Measurements from ENCODE around the gene SOX8.
"Not testable (repeated sequence)": the region's sequence is repeated elsewhere in the genome, so short reads cannot be mapped to it uniquely, and the experiment has no call there.

The SOX8 gene

GRCh38 chr16:1025183-1025809 lies 43.7 kb downstream of the SOX8 start:
- DNase-seq (ENCODE audit: low read depth in 2 of 2): not testable (repeated sequence)

- no peak for DNase-seq (ENCODE audit: low read depth in 2 of 2)
Measured at GRCh38 chr16:1026057-1026783, 44.6 kb downstream of the SOX8 start.

DNA sequence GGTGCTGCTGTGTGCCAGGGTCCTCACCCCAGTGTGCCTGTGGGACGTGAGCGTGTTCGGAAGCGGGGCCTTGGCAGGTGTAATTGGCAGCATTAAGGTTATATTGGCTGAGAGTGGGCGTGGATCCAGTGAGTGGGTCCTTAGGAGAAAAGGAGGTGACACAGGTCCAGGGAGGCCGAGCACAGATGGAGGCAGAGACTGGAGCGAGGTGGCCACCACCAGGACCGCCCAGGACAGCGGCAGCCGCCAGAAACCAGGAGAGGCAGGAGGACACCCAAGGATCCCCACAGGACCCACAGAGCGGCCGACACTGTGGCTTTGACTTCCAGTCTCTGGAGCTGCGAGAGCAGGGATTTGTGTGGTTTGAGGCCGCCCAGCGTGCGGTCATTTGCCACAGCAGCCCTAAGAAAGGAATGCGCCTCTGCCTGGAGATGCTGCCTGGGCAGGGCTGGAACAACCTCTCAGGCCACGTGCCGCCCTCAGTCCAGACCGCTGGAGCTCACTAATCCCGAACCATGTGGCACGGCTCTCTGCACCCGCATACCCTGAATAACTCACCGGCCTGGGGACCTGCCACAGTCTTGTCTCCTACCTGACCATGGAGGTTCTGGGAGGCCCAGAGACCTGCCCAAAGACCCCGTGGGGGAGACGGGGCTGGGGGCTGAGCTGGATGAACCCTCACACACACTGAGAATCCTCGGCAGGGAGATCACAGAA lies 45.4 kb downstream of the SOX8 start:
- DNase-seq (ENCODE audit: low read depth in 2 of 2): no peak

GRCh38 chr16:1027501-1027815 lies 45.9 kb downstream of the SOX8 start:
- no peak for DNase-seq (ENCODE audit: low read depth in 2 of 2)

- DNase-seq (ENCODE audit: low read depth in 2 of 2): no peak
Measured at GRCh38 chr16:1028056-1028455, 46.5 kb downstream of the SOX8 start.

DNA sequence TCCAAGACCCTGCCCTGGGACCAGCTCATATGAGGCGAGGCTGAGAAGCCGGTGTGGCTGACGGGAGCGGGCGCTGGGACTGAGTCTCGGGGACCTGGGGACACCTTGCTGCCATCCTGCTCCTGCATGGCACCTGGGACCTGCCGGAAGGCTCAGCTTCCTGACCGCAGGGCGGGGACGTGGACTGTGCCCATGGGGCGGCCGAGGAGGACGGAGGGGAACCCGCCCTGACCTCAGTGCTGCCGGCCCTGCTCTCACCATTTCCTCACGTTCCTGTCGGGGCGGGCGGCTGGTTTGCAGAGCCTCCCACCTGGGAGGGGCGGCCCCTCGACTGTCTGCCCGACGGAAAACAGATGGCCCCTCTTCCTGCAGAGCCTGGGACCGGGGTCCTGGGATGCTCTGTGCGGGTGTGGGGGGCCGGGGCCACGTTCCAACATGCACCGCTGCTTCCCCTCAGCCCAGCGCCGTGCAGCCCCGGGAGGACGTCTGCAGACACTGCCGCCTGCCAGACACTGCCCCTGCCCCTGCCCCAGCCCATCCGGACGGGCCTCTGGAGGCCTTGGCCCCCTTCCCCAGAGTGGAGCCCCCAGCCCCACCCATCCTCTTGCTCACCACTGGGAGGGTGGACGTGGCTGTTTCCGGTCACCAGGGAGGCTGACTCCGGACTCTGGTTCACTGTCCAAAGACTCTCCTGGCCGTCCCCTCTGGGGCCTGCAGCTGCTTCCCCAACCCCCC lies 47.1 kb downstream of the SOX8 start:
- DNase-seq (ENCODE audit: low read depth in 2 of 2): no peak

GRCh38 chr16:1029259-1029545 lies 47.6 kb downstream of the SOX8 start:
- DNase-seq (ENCODE audit: low read depth in 2 of 2): no peak

DNA sequence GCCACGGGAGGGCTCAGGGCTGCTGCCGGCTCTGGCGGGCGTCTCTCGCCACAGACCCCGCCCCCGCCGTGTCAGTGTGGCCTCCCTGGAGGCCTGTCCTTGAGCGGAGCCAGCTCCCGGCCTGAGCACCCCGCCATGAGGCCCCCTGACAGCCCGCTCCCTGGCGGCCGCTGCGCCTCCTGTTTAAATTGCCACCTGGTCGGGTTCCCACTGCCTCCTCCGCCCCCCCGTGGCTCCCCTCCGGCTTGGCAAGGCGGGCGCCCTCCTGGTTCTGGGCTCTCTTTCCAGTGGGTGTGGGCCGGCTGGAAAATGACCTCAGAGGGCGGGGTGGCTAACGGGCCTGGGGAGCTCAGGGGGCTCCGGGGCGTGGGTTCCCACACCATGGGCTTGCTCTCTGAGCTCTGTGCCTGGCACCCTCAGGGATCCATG lies 48.9 kb downstream of the SOX8 start:
- DNase-seq (ENCODE audit: low read depth in 2 of 2): no peak

GRCh38 chr16:1031666-1032065 lies 50.1 kb downstream of the SOX8 start:
- DNase-seq (ENCODE audit: low read depth in 2 of 2): no peak

GRCh38 chr16:1032607-1033006 lies 51.0 kb downstream of the SOX8 start:
- DNase-seq (ENCODE audit: low read depth in 2 of 2): no peak

DNA sequence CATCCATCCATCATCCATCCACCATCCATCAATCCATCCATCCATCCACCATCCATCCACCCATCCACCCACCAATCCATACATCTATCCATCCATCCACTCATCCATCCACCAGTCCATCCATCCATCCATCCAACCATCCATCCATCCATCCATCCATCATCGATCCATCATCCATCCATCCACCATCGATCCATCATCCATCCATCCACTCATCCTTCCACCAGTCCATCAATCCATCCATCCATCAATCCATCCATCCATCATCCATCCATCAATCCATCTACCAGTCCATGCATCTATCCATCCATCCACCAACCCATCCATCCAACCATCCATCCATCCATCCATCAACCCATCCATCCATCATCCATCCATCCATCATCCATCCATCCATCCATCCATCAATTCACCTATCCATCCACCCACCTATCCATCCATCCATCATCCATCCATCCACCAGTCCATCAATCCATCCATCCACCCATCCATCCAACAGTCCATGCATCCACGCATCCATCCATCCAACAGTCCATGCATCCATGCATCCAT lies 51.6 kb downstream of the SOX8 start:
- DNase-seq (ENCODE audit: low read depth in 2 of 2): no peak

- no peak for DNase-seq (ENCODE audit: low read depth in 2 of 2)
Measured at GRCh38 chr16:1034230-1035065, 52.9 kb downstream of the SOX8 start.

GRCh38 chr16:1035066-1035415 lies 53.5 kb downstream of the SOX8 start:
- DNase-seq (ENCODE audit: low read depth in 2 of 2): no peak

- DNase-seq (ENCODE audit: low read depth in 2 of 2): no peak
Measured at GRCh38 chr16:1036166-1036565, 54.6 kb downstream of the SOX8 start.
